Panc1 (cell line): Measurements from ENCODE around the gene DIP2C.

ENCODE experiments used
- POLR2AphosphoS5 ChIP-seq: IDR thresholded peaks from 2 replicates; pipeline ENCODE4 v1.6.1; 2012; ENCODE audit warnings: mild to moderate bottlenecking, low read depth, low read length, moderate library complexity
- SIN3A ChIP-seq: IDR thresholded peaks from 2 replicates; pipeline ENCODE4 v1.6.1; 2012; ENCODE audit warnings: low read depth, mild to moderate bottlenecking, low read length, moderate library complexity, borderline replicate concordance; ENCODE audit not compliant: insufficient read depth
- TCF7L2 ChIP-seq: IDR thresholded peaks from 2 replicates; pipeline ENCODE4 v1.6.1; 2011; ENCODE audit warnings: mild to moderate bottlenecking, low read depth, low read length, inconsistent platforms
- TF ChIP-seq, protein P1 (sequence below): fragments of 450-650 bp; IDR thresholded peaks from 2 replicates; pipeline ENCODE4 v1.5.1; 2017; ENCODE audit warnings: mild to moderate bottlenecking
- TF ChIP-seq, protein P2 (sequence below), 2 experiments: IDR thresholded peaks; 2 replicates each; pipeline ENCODE4 v1.6.1; 2011 to 2012; ENCODE audit warnings: low read depth in 2 of 2, control low read depth in 1 of 2, low read length in 1 of 2, mild to moderate bottlenecking in 1 of 2, moderate library complexity in 1 of 2; ENCODE audit not compliant: insufficient read depth in 1 of 2

DNA sequence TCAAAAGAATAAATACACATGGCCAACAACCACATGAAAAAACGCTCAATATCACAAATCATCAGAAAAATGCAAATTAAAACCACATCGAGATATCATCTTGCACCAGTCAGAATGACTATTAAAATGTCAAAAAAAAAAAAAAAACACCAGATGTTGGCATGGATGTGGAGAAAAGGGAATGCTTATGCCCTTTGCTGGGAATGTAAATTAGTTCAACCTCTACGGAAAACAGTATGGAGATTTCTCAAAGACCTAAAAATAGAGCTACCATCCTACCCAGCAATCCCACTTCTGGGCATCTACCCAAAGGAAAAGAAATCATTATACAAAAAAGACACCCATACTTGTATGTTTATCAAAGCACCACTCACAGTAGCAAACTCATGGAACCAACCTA lies 45.0 kb upstream of the DIP2C start:
- TF ChIP-seq, protein P1, sequence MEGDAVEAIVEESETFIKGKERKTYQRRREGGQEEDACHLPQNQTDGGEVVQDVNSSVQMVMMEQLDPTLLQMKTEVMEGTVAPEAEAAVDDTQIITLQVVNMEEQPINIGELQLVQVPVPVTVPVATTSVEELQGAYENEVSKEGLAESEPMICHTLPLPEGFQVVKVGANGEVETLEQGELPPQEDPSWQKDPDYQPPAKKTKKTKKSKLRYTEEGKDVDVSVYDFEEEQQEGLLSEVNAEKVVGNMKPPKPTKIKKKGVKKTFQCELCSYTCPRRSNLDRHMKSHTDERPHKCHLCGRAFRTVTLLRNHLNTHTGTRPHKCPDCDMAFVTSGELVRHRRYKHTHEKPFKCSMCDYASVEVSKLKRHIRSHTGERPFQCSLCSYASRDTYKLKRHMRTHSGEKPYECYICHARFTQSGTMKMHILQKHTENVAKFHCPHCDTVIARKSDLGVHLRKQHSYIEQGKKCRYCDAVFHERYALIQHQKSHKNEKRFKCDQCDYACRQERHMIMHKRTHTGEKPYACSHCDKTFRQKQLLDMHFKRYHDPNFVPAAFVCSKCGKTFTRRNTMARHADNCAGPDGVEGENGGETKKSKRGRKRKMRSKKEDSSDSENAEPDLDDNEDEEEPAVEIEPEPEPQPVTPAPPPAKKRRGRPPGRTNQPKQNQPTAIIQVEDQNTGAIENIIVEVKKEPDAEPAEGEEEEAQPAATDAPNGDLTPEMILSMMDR = no peak
- TF ChIP-seq, protein P2, sequence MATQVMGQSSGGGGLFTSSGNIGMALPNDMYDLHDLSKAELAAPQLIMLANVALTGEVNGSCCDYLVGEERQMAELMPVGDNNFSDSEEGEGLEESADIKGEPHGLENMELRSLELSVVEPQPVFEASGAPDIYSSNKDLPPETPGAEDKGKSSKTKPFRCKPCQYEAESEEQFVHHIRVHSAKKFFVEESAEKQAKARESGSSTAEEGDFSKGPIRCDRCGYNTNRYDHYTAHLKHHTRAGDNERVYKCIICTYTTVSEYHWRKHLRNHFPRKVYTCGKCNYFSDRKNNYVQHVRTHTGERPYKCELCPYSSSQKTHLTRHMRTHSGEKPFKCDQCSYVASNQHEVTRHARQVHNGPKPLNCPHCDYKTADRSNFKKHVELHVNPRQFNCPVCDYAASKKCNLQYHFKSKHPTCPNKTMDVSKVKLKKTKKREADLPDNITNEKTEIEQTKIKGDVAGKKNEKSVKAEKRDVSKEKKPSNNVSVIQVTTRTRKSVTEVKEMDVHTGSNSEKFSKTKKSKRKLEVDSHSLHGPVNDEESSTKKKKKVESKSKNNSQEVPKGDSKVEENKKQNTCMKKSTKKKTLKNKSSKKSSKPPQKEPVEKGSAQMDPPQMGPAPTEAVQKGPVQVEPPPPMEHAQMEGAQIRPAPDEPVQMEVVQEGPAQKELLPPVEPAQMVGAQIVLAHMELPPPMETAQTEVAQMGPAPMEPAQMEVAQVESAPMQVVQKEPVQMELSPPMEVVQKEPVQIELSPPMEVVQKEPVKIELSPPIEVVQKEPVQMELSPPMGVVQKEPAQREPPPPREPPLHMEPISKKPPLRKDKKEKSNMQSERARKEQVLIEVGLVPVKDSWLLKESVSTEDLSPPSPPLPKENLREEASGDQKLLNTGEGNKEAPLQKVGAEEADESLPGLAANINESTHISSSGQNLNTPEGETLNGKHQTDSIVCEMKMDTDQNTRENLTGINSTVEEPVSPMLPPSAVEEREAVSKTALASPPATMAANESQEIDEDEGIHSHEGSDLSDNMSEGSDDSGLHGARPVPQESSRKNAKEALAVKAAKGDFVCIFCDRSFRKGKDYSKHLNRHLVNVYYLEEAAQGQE (IDR thresholded peaks at IDR 0.05; ENCODE audit: insufficient read depth in 1 of 2, low read depth in 2 of 2, low read length in 1 of 2) = no peak
- TF ChIP-seq POLR2AphosphoS5 (no peak), SIN3A (no peak), TCF7L2 (no peak)
